SIG-M5 treated with dmso at 0.1 percent for 504 hours (cell line): Measurements from ENCODE around the gene GPR156.
A peak's percentile ranks its signal among the peaks of the same experiment; 100 is the strongest.

ENCODE experiments used
- DNase-seq: peaks from one replicate; lab custom pipeline; 2025; ENCODE audit not compliant: unreplicated experiment; lab: John Stamatoyannopoulos, UW

GPR156 gene

DNA sequence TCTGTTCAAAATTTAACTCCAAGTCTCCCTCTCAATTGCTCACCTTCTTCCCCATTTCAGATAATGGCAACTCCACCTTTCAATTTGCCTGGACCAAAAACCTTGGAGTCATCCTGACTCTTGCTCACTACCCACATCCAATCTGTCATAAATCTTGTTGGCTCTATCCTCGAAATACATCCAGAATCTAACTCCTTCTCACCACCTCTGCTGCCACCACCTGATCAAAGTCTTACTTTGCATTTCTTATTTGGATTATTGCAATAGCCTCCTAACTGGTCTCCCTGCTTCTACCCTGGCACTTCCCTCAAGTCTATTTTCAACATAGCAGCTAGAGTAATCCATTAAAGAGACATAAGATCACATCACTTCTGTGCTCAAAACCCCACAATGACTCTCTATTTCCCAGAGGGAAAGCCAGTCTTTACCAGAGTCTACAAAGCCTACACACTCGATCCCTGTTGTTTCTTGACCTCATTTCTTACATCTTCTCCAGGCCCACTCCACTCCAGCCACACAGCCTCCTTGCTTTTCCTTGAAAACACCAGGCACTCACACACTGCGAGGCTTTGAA, 86.6 kb downstream of the GPR156 start:
- peak; percentile 52 for DNase-seq

DNA sequence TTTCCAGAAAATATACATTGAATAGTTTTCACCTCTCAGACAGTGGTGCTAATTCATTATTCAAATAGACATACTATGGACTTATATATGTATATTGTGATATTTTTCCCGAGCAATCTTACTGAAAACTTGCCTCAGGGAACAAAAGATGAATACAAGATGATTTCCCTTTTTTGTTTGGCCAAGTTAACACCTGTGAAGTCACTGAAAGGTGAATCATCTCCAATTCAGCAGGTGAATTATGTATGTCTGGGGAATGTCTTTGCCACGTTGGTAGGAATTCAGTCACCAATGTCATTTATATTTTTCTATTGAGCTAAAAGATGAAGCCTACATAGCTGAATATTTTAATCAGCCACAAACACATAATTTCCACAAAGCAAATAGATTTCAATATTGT, 88.2 kb downstream of the GPR156 start:
- DNase-seq: no peak

DNA sequence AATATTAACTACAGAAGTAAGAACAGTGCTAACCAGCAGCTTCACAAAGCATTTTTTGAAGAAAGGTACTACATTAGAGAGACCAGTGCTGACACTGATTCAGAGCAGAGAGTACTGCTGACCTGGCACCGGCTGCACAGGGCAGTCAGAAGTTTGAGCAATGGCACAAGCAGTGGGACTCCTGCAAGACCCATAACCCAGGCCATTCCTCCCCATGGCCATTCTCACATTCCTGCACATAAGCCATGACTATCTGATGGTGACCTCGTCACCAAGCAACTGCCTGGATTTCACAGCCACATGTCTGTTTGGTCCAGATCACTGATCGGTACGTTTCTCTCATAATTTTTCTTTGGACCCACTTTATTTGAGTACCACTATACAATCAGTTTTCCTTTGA, 88.7 kb downstream of the GPR156 start:
- DNase-seq: no peak

DNA sequence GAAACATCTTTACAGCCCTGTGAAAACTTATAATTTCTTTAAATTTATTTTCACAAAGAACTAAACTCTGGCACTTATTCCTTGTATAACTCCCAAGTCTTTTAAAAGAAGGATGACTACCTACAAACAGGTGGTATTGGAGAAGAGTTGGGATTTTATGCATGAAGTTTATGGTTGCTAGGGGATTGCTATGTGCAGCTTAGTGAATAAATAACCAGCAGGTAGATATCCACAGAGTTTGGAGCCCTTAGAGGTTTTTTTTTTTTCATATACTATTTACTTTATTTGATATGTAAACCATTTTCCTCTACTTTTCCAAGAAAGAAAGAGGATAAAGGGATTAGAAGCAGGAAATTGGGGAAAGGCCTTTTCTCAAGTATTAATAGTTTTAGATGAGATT, 91.5 kb downstream of the GPR156 start:
- no peak for DNase-seq

DNA sequence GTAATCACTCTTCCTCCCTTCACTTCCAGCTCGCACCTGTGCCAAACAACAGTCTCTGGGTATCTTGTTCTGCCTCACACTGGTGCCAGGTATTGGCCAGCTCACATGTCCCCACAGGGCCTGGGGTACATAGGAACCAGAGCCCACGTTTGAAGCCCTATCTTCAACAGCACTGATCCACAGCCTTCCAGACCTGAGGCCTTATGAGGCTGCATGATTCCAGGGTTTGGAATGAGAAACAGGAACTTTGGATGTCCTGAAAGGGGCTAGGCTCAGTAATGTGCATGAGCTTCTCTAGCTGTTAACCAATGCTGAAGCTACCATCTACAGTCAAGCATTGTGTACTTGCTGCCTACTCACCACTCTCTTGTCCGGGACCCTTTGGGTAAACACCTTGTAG, 92.4 kb downstream of the GPR156 start:
- DNase-seq: no peak

DNA sequence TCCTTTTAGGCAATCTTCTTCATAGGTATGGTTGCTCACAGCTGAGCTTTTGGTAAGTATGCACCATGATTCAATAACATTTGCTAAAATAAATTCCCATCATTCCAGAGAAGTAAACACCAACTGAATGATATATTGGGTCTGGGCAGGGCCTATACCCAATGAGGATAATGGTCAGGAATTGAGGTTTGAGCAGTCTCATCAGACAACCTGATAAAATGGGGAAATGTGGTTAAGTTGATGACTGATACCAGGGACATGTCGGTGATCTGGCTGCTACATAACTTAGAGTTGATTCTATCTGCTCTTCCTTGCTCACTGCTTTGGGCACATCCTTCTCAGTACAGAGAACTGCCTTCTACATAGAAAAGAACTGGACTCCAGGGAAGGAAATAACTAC, 92.9 kb downstream of the GPR156 start:
- DNase-seq: no peak

DNA sequence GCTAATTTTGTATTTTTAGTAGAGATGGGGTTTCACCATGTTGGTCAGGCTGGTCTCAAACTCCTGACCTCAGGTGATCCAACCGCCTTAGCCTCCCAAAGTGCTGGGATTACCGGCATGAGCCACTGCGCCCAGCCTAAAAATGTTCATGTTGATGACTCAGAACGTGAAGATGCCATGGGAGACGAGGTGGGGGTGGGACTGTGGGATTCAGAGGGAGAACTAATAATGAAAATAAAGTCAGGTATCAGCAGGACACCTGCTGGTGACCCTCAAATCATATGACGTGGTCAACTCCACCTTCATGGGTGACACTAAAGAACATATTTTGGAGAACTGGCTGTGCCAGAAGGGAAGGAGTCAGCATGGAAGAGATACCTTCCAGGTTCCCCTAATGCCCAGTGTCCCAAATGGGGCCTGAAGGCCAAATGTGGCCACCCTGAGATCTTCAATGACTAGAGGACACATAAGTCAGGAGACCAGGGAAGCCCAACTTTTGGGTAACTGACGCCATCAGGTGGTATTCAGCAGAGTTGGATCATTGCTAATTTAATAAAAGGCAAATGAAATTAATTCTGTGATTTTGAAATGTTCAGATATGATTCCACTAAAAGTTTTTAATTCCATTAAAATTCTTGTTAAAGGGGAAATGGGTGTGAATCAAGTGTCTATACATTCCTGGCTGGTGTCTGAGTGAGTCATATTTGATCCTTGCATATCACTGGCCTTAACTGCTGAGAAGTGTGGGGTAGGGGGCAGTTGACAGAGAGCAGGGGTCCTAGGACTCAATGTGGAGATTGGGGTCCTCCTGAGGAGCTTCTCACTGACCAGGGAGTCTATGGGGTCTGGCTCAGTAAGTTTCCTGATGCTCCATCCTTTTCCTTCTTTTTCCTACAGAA, 102.2 kb downstream of the GPR156 start:
- DNase-seq: peak; percentile 12

DNA sequence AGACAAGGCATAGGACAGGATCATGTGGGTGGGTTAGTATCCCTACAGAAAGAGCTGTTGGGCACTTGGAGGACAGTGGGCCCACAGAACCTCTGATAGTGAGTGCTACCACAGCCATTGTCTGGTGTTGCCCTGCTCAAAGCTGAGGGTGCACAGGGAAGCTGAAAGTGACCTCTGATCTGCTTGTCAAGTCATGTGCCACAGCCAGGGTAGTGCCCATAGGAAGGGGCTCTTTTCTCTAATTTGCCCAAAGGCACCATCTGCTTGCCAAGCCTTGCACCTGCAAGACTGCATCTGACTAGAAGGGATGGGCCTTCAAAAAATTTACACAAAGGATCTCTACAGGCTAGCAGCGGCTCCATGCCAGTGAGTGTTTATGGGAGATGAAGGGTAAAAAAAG, 103.4 kb downstream of the GPR156 start:
- DNase-seq: no peak

DNA sequence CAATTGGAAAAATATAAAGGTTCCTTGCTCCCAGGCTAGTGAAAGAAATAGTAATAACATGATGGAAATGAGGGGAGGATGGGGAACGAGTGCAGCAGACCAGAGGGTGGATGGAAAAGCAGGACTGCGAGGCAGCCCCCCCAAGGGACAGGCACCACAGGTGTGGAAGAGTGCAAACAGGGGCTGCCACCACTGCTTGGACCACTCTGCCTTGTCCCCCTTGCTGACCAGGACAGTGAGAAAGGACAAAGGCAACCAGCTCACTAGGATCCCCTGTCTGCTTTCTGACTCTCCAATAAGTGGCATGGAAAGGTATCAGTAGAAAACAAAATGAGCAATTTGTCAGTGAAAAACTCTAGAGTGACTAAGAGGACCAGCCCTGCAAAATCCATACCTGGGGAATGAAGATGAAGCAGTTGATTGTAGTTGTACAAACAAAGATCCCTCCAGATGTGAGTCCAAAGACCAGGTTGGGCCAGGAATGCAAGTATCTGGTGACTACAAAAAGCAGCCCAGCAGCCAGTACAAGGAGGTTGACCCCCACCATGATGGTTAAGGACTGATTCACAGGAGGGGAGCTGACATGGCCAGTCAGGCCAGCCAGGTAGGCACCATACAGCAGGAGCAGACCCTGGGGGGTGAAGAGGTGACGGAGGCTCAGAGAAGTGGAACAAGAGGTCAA, 104.2 kb downstream of the GPR156 start:
- DNase-seq: no peak

GRCh38 chr3:120177707-120178306, 107.2 kb downstream of the GPR156 start:
- peak; percentile 65 for DNase-seq

- DNase-seq: no peak
These were observed 107.9 kb downstream of the GPR156 start for GRCh38 chr3:120177151-120177550.

DNA sequence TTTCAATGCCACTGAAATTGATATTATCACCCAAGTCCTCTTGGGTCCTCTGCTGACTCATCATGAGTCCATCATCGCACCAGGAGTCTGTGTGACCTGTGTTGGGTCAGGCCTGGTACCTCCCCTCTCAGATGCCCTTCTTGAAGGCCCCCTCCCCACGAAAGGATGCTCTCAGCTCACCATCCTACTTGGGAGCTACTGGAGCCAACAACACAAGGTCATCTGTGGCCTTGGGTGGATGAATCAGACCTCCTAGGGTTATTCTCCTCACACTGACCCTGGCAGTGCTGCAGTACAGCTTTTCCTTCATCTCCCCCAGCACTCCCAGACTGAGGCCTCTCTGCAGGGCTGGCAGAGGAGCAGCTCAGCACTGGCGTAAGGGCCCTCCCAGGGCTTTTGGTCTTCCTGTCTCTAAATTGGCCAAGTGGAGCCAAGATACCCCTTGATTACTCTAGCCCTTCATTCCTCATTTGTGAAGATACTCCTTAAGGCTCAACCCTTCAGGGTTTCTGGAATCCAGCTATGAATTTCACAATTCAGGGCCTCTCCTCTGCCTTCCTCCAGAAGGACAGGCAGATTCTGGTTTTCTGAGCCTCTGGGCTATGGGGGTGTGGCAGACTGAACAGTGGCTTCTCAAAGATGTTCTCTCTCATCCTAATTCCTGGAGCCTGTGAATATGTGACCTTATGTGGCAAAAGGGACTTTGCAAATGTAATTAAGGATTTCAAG, 110.0 kb downstream of the GPR156 start:
- no peak for DNase-seq

GRCh38 chr3:120173056-120173675, 111.9 kb downstream of the GPR156 start:
- DNase-seq: no peak

GRCh38 chr3:120172070-120172469, 113.0 kb downstream of the GPR156 start:
- DNase-seq: no peak

- DNase-seq: no peak
These were observed 113.7 kb downstream of the GPR156 start for GRCh38 chr3:120171134-120171873.

GRCh38 chr3:120170223-120170622, 114.8 kb downstream of the GPR156 start:
- no peak for DNase-seq

DNA sequence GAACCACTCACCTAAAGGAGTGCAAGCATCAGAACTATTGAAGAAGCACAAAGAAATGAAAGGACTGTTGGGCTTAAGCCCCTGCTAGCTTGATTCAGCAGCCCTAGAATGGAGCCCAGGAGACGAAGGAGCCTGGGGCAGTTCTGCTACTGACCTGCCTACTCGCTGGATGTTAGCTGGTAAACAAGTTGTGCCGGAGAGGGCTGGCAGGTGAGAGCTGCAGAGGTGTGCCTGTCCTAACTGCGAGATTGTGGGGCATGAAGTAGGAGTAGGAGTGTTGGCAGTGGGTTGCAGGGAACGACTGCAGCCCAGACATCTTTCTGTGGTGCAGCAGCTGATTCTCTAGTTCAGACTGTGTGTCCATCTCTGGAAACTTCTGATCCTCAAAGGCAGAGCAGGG, 115.6 kb downstream of the GPR156 start:
- no peak for DNase-seq

GRCh38 chr3:120168611-120169010, 116.4 kb downstream of the GPR156 start:
- DNase-seq: no peak

- DNase-seq: no peak
These were observed 117.0 kb downstream of the GPR156 start for GRCh38 chr3:120168038-120168437.

GRCh38 chr3:120167488-120167887, 117.5 kb downstream of the GPR156 start:
- DNase-seq: no peak
